Measurements from ENCODE around the gene CHRNA4. TPM values are rescaled to one million over a fixed set of nuclear protein-coding genes. Genes with fewer than 3 reads are reported as not detected.

The CHRNA4 gene
- total RNA-seq, 1 donor from 2014 or later, result not detected

GRCh38 chr20:63366390-63367365 is 5.5 kb upstream of the CHRNA4 start:
- peaks cover 15% of the 10 kb centered on the region for H3K27me3 Mint-ChIP-seq (ENCODE audit: unreplicated experiment)
- H3K9me3 Mint-ChIP-seq (ENCODE audit: unreplicated experiment), result no peaks in the 10 kb centered on the region
- H3K36me3 Mint-ChIP-seq (ENCODE audit: unreplicated experiment), result no peaks in the 10 kb centered on the region
- no peak for TF ChIP-seq CTCF (IDR thresholded peaks at IDR 0.05)
- H3K27ac Mint-ChIP-seq (ENCODE audit: unreplicated experiment), result no peak overlapping the region
- no peak for DNase-seq (ENCODE audit: extremely low spot score, unreplicated experiment)
- no peak overlapping the region for H3K4me3 Mint-ChIP-seq (ENCODE audit: unreplicated experiment)
- H3K4me1 Mint-ChIP-seq (ENCODE audit: unreplicated experiment), result no peaks in the 10 kb centered on the region

DNA sequence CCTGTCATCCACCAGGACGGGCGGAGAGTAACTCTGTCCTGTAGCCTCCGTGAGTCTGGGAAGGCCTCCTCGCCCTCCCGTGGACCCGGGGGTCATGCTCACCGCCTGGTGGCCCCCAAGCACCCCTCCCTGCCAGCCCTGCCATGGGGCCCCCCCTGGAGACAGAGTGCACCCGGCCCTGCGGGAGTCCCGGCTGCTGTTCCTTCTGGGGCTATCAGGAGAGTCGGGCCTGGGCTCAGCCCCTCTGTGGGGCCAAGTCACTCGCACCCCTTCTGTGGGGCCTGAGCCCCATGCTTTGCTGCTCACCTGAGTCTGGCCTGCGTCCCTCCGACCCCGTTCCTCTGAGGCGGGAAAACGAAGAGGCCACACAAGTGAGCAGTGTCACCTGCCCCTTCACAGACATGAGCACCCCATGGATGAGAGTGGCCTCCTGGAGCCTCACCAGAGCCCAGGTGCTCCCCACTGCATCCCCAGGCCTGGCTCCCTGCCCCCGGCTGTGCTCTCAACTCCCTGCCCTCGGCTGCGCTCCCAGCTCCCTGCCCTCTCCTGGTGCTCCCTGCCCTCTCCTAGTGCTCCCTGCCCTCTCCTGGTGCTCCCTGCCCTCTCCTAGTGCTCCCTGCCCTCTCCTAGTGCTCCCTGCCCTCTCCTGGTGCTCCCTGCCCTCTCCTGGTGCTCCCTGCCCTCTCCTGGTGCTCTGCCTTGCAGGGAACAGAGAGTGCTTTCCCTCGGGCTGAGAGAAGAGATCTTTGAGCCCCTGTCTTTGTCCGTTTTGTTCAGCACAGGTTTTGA is 4.6 kb upstream of the CHRNA4 start:
- Mint-ChIP-seq H3K27me3 (ENCODE audit: unreplicated experiment) (peaks cover 13% of the 10 kb centered on the region), H3K9me3 (ENCODE audit: unreplicated experiment) (no peaks in the 10 kb centered on the region), H3K36me3 (ENCODE audit: unreplicated experiment) (no peaks in the 10 kb centered on the region), H3K4me3 (ENCODE audit: unreplicated experiment) (no peak overlapping the region), H3K4me1 (ENCODE audit: unreplicated experiment) (no peaks in the 10 kb centered on the region), H3K27ac (ENCODE audit: unreplicated experiment) (no peak overlapping the region)
- no peak for DNase-seq (ENCODE audit: extremely low spot score, unreplicated experiment)
- no peak for TF ChIP-seq CTCF (IDR thresholded peaks at IDR 0.05)

- Mint-ChIP-seq H3K27ac (ENCODE audit: unreplicated experiment) (no peak overlapping the region), H3K4me1 (ENCODE audit: unreplicated experiment) (no peaks in the 10 kb centered on the region), H3K27me3 (ENCODE audit: unreplicated experiment) (peaks cover 13% of the 10 kb centered on the region), H3K36me3 (ENCODE audit: unreplicated experiment) (no peaks in the 10 kb centered on the region), H3K4me3 (ENCODE audit: unreplicated experiment) (no peak overlapping the region), H3K9me3 (ENCODE audit: unreplicated experiment) (no peaks in the 10 kb centered on the region)
- DNase-seq (ENCODE audit: extremely low spot score, unreplicated experiment), result no peak
- no peak for TF ChIP-seq CTCF (IDR thresholded peaks at IDR 0.05)
Observed at GRCh38 chr20:63364801-63365585, 3.8 kb upstream of the CHRNA4 start.

DNA sequence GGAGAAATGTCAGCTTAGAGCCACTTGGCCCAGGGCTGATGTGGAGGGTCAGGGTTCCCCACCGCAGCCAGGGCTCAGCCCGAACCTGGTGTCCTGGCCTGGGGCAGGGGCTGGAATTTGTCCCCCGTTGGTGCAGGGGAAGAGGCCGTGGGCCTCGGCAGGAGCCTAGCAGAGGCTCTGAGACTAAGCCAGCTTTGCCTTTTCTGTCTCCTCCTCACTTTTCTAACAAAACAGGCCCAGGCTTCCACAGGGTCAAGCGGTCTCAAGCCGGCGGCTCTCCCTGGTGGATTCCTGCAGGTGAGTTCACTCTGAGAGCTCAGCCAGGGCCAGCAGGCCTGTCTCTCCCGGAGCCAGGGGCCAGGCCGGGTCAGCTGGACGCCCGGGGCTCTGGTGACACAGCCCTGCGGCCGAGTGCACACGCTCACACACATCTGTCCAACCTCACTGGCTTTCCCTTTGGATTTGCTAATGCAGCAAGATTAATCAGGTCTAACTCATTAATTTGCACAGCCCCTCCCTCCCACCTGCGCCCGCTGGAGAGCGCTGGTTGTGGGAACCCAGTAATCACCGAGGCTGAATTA is 2.9 kb upstream of the CHRNA4 start:
- Mint-ChIP-seq H3K9me3 (ENCODE audit: unreplicated experiment) (no peaks in the 10 kb centered on the region), H3K4me3 (ENCODE audit: unreplicated experiment) (no peak overlapping the region), H3K36me3 (ENCODE audit: unreplicated experiment) (no peaks in the 10 kb centered on the region), H3K4me1 (ENCODE audit: unreplicated experiment) (no peaks in the 10 kb centered on the region), H3K27me3 (ENCODE audit: unreplicated experiment) (peaks cover 17% of the 10 kb centered on the region), H3K27ac (ENCODE audit: unreplicated experiment) (no peak overlapping the region)
- no peak for DNase-seq (ENCODE audit: extremely low spot score, unreplicated experiment)
- no peak for TF ChIP-seq CTCF (IDR thresholded peaks at IDR 0.05)
